GM21423 (cell line): Measurements from ENCODE around the gene POP7.
"Not testable (repeated sequence)": the region's sequence is repeated elsewhere in the genome, so short reads cannot be mapped to it uniquely, and the experiment has no call there.

Experiments used
- ATAC-seq: cut with Tn5 transposase; IDR thresholded peaks from one replicate; pipeline ENCODE4 v1.9.1; 2021; ENCODE audit warnings: mild to moderate bottlenecking, moderate library complexity; ENCODE audit not compliant: unreplicated experiment

Gene POP7

DNA sequence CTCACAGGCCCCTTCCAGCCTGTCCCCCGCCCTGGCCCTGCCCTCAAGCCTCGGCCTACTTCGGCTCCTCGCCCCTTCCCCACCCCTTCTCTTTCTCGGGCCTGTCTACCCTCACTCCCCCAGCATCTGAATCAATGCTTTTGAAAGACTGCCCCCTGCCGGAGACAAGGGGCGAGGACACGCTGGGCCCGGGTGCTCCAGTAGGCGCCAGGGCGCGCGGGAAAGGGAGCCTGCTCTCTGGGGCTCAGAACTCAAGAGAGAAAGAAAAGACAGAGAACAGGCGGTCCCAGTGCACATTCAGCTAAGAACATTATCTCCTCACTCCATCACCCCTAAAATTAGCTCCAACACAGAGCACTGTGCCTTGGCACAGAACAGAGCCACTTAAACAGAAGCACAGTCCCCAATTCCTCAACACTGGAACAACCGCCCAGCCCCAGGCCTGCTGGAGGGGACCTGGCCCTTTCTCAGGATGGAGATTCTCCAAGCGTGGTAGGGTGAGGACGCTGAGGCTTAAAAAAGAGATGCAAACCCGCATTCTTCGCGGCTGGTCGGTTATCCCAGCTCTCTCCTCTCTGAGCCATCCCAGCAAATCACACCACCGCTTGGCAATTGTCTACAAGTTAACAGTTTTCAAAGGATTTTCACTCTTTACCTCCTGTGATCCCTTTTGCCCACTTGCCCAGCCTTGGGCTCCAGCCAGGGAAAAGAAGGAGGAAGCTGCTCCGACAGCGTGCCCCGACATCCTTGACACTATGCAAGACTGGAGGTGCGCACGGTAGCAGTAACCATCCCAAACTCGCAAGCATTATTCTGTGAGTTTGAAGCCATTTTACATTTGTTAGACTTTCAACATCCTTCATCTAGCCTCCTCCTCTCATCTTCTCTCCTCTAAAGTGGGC lies 14.0 kb upstream of the POP7 start:
- ATAC-seq, result no peak

- no peak for ATAC-seq
These were observed 13.4 kb upstream of the POP7 start for GRCh38 chr7:100692578-100692961.

DNA sequence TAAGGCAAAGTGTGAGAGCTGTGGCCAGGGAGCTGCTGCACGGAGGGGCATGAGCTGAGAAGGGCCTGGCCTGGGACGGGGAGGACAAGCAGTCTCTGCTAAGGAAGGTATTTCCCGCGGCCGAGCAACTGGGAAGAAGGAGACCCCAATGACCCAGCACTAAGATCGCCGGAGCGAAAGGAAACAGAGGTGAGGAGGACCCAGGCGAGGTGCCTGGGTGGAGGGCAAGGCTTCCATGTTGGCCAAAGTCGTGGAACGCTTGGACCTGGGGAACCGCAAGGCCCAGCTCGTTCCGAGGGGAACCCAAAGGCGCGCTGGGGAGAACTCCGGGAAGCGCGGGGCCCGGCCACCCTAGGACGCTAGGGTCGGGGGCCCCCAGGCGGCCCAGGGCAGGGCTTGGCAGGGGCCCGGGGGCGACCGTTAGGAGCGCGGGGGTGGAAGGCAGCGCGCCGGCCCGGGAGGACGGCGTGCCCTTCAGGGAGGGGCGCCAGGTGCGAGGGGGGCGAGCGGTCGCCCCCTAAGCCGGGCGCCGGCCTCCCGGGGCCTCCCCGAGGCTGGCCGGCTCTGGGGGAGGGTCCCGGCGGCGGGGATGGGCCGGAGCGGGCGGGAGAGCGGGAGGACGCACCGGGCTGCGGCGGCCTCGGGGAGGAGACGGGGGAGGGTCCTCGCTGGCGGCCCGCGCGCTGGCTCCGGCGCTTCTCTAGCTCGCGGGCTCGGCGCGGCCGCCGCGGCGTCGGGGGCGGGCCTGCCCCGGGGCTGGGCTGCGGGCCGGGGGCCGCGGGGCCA lies 12.4 kb upstream of the POP7 start:
- ATAC-seq, result peak; percentile 18

DNA sequence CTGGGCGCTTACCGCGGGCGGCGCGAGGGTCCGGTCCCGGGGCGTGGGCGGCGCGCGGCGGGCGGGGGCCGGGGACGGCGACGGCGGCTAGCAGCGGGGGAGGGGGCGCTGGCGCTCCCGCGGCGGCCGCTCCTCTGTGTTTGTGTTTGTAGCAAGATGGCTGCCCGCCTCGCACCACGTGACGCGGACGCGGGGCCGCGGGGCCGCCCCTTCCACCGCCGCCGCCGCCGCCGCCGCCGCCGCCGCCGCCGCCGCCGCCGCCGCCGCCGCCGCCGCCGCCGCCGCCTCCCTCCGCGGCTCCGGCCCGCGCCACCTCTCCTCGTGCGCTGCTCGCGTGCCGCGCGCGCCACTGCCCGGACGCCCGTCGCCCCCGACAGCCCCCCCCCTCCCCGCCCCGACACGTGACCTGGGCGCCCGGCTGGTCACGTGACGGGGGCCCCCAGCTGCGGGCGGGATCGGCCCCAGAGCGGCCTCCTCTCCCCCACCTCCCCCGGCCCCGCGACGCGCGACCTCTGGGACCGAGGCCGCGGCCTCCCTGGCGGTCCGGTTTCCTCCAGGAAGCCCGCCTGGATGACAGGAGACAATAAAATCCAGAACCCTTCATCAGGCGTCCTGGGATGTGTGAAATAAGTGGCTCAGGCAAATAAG lies 11.7 kb upstream of the POP7 start, which contains the start of gene GIGYF1:
Gene GIGYF1, minus strand, starts transcription at position 153 of the 648 bp plus-strand sequence. CDS start 6,012 bp downstream, outside the sequence.
- peak; percentile 48 for ATAC-seq

DNA sequence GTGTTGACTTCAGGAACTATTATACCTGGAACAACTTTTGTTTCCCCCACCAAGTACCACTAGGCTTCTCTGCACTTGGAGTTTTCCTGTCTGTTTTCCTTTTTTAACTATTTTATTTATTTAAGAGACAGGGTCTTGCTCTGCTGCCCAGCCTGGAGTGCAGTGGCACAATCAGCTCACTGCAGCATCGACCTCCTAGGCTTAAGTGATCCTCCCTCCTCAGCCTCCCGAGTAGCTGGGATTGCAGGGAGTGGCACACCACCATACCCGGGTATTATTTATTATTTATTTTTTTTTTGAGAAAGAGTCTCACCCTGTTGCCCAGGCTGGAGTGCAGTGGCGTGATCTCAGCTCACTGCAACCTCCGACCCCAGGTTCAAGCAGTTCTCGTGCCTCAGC lies 9.8 kb upstream of the POP7 start:
- no peak for ATAC-seq

GRCh38 chr7:100699018-100699417 lies 6.9 kb upstream of the POP7 start:
- ATAC-seq, result no peak

DNA sequence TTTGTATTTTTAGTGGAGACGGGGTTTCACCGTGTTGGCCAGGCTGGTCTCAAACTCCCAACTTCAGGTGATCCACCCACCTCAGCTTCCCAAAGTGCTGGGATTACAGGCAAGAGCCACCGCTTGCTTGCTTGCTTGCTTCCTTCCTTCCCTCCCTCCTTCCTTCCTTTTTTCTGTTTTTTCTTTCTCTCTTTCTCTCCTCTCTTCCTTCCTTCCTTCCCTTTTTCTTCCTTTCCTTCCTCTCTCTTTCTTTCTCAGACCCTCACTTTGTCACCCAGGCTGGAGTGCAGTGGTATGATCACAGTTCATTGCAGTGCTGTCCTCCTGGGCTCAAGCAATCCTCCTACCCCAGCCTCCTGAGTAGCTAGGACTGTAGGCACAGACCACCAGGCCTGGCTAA lies 4.8 kb upstream of the POP7 start:
- ATAC-seq, result not testable (repeated sequence)

GRCh38 chr7:100705320-100705752 lies 585 bp upstream of the POP7 start:
- peak; percentile 62 for ATAC-seq

- ATAC-seq, result no peak
These were observed 871 bp downstream of the POP7 start for GRCh38 chr7:100706672-100707311.

DNA sequence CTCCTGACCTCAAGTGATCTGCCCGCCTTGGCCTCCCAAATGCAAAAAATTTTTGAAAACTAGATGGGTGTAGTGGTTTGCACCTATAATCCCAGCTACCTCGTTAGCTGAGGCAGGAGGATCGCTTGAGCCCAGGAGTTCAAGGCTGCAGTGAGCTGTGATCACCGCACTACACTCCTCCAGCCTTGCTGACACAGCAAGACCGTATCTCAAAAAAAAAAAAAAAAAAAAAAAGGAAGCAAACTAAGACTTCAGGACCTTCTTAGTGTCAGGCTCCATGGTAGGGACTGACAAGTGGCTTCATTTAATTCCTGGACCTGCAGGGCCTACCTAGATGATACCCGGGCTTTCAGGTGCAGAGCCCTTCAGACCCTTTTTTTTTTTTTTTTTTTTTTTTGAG lies 2.5 kb downstream of the POP7 start:
- no peak for ATAC-seq

DNA sequence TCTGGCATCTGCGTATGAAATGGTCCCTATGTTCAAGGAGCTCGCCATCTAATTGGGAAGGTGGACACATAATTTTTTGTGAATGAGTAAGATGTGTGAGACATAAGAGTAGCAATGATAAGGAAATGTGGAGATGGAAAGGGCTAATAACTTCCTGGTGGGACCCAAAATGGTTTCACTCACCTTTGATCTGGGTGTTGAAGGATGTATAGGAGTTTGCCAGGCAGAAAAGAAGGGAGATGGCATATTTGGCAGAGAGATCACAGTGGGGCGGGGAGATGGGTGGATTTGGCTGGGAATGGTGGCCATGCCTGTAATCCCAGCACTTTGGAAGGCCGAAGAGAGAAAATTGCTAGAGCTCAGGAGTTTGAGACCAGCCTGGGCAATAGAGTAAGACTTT lies 4.5 kb downstream of the POP7 start:
- no peak for ATAC-seq

- no peak for ATAC-seq
These were observed 5.4 kb downstream of the POP7 start for GRCh38 chr7:100711369-100711768.

DNA sequence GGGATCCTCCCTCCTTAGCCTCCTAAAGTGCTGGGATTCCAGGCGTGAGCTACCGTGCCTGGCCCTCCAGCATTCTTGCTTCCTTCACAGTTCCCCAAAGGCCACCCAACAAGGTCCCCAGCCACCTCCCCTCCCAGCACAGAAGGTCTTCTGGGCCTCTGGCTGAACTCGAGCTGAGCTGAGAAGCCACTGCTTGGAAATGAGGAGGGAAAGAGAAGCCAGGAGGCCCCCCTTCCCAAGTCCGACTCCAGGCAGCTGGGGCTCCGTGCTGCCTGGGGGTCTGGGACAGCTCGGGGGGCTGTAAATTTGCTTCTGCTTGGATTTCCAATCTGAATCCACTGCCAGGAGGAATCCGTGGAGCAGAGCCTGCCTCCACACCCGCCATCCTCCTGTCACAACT lies 8.8 kb downstream of the POP7 start:
- ATAC-seq, result no peak

GRCh38 chr7:100717073-100717472 lies 11.2 kb downstream of the POP7 start:
- ATAC-seq, result not testable (repeated sequence)

DNA sequence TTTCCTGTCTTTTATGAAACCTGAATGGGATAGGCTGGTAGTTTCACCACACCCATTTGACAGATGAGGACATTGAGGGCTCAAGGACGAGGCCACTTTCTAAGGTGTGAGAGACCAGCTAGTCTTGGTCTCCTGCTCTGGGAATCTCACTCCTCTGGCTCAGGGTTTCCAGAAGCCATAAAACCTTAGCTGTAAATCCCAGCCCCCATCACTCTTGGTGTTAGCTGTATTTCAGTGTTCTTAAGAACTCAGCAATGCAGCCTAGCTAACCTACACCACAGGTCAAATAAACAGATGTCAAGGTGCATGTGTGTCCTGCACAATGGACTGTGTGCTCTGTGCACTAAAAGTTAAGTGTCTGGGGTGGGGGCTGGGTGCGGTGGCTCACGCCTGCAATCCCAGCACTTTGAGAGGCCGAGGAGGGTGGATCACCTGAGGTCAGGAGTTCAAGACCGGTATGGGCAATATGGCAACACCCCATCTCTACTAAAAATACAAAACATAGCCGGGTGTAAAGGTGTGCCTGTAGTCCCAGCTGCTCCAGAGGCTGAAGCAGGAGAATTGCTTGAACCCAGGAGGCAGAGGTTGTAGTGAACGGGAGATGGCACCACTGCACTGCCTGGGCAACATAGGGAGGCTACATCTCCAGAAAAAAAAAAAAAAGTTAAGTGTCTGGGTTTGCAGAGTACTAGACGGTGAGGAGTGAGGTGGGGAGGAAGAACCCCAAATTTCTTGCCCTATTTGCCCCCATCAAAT lies 13.8 kb downstream of the POP7 start:
- no peak for ATAC-seq

DNA sequence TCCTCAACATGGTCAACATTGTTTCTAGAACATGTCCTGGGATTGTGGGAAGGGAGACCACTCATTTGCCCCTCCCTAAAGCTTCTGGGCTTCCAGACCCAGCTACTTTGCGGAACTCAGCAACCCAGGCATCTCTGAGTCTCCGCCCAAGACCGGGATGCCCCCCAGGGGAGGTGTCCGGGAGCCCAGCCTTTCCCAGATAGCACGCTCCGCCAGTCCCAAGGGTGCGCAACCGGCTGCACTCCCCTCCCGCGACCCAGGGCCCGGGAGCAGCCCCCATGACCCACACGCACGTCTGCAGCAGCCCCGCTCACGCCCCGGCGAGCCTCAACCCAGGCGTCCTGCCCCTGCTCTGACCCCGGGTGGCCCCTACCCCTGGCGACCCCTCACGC lies 14.4 kb downstream of the POP7 start, which contains the start of gene EPO:
Gene EPO, plus strand, starts transcription at position 190 of the 392 bp plus-strand sequence. CDS start 513 bp downstream, outside the sequence.
- ATAC-seq, result no peak

GRCh38 chr7:100720671-100721504 lies 15.0 kb downstream of the POP7 start:
- no peak for ATAC-seq

DNA sequence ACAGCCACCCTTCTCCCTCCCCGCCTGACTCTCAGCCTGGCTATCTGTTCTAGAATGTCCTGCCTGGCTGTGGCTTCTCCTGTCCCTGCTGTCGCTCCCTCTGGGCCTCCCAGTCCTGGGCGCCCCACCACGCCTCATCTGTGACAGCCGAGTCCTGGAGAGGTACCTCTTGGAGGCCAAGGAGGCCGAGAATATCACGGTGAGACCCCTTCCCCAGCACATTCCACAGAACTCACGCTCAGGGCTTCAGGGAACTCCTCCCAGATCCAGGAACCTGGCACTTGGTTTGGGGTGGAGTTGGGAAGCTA lies 15.5 kb downstream of the POP7 start:
- no peak for ATAC-seq

GRCh38 chr7:100722480-100723212 lies 16.7 kb downstream of the POP7 start:
- no peak for ATAC-seq
